Activated CD4-positive, alpha-beta T cell treated with anti-CD3 and anti-CD28 coated beads, Interleukin-2, amount 50 U/mL, for 16 hours (primary cell): Measurements from ENCODE around the gene TMCC2.

Experiments used
- DNase-seq: peaks from one replicate; pipeline ENCODE4 v3.0.0-alpha.2; 2020

TMCC2 gene

DNA sequence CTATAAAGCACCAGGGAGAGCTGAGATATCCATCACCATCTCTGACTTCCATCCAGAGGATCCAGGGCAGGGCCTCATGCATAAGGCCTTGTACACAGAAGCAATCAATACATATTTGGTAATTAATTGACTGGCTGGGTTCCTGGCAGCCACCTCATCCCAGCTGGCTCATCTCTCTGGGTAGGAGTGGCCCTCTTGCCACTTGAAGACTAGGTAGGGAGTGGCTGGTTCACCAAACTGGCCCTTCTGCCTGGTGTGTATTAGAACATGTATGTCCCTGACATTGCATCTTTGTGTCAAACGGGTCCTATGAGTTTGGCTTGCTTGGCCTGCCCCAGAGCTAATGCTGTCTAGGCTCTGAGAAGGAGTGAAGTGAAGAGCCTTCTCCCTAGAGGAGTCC, 82.0 kb downstream of the TMCC2 start:
- DNase-seq: no peak

- no peak for DNase-seq
Measured at GRCh38 chr1:205310976-205311704, 83.4 kb downstream of the TMCC2 start.

GRCh38 chr1:205312866-205313562, 85.3 kb downstream of the TMCC2 start:
- DNase-seq: no peak

GRCh38 chr1:205313563-205314308, 86.0 kb downstream of the TMCC2 start:
- no peak for DNase-seq

DNA sequence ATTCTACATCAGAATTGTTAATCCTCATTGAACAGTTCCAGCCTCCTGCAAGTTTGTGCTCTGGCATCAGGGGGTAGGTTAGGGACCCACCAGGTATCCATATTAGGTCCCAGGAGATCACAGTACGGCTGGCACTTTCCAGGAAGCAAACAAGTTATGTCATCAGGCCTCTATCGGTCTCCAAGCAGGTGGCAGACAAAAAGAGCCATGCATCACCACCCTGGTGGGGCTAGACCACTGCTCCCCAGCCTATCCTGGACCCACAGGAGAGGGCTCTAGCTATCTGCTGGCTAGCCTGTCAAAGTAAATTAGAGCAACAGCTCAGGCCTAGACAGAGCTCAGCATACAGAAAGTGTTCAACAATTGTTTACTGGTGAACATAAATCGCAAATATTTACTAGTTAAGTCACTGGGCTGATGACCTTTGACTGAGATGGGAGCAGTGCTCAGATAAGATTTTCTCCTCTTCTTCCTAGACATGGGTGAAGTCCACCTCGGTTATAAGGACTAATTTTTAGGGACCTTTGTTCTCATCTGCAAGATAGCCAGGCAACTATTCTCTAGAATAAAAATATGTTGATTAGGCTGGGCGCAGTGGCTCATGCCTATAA, 87.4 kb downstream of the TMCC2 start:
- DNase-seq: no peak

GRCh38 chr1:205316161-205316566, 88.4 kb downstream of the TMCC2 start:
- DNase-seq: no peak

GRCh38 chr1:205317311-205317917, 89.7 kb downstream of the TMCC2 start:
- no peak for DNase-seq

DNA sequence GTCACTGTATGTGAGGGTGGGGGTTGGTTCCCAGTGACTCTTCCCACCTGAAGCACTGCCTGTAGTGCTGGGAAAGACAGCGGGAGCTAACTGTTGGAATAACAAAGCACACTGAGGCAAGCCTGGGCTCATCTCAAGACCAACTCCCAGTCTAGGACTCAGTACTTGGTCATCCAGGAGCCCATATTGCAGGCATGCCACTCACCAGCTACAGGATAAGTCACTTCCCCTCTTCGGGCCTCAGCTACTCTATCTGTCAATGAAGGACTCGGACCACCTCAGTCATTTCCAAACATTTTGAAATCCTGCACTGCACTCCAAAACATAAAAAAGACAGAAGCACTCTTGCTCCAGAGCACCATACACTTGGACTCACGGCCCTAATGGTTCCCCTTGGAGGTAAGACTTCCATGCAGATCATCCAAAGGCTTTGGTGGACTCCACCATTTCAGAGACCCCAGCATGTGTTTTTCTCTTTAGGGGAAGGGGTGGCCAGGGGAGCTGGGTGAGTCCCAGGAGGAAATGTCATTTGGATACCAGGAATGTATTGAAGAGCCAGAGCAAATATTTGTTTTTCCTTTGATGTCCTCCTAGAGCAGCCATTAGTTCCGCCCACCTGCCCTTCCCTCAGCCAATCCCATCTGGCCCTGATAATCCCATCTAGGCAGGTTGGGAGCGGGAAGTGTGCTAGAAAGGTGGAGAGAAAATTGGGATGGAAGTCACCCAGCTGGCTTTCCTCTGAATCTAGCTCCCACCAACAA, 90.7 kb downstream of the TMCC2 start:
- DNase-seq: no peak

- DNase-seq: no peak
Measured at GRCh38 chr1:205319081-205320018, 91.6 kb downstream of the TMCC2 start.

GRCh38 chr1:205321162-205321958, 93.6 kb downstream of the TMCC2 start, which contains the start of gene NUAK2:
Gene NUAK2, minus strand, starts transcription at chr1:205321745. Its CDS starts 117 bp downstream, at chr1:205321628.
- peak; percentile 63 for DNase-seq

- DNase-seq: no peak
Measured at GRCh38 chr1:205321959-205322283, 94.2 kb downstream of the TMCC2 start.
